HL-60/S4 (cell line): ENCODE results near the gene DRD2.

Experiments
- in situ Hi-C: fragments of 300-500 bp; cut with MboI; formaldehyde crosslinking; loops from 2 replicates; pipeline ENCODE4 v1.14.3; 2022; ENCODE audit warnings: low sequenced_read_pairs

DRD2 gene

GRCh38 chr11:113487622-113488021 is 12.4 kb upstream of the DRD2 start:
- in situ Hi-C loops: no loop called here

- in situ Hi-C loops: no loop called here
Measured at GRCh38 chr11:113484223-113484622, 9.0 kb upstream of the DRD2 start.

GRCh38 chr11:113481672-113482071 is 6.5 kb upstream of the DRD2 start:
- in situ Hi-C loops: no loop called here

GRCh38 chr11:113481226-113481625 is 6.0 kb upstream of the DRD2 start:
- in situ Hi-C loops: no loop called here

GRCh38 chr11:113477321-113477720 is 2.1 kb upstream of the DRD2 start:
- in situ Hi-C loops: no loop called here

GRCh38 chr11:113476553-113476952 is 1.4 kb upstream of the DRD2 start:
- in situ Hi-C loops: no loop called here

GRCh38 chr11:113474362-113475159 is 637 bp downstream of the DRD2 start:
- in situ Hi-C loops: no loop called here

- in situ Hi-C loops: no loop called here
Measured at GRCh38 chr11:113473983-113474361, 1.2 kb downstream of the DRD2 start.

GRCh38 chr11:113472471-113472870 is 2.7 kb downstream of the DRD2 start:
- in situ Hi-C loops: no loop called here

GRCh38 chr11:113470233-113470632 is 5.0 kb downstream of the DRD2 start:
- in situ Hi-C loops: no loop called here

- in situ Hi-C loops: no loop called here
Measured at GRCh38 chr11:113468726-113469345, 6.4 kb downstream of the DRD2 start.

- in situ Hi-C loops: no loop called here
Measured at GRCh38 chr11:113467545-113467944, 7.7 kb downstream of the DRD2 start.

GRCh38 chr11:113465786-113466185 is 9.4 kb downstream of the DRD2 start:
- in situ Hi-C loops: no loop called here

- in situ Hi-C loops: no loop called here
Measured at GRCh38 chr11:113464416-113464815, 10.8 kb downstream of the DRD2 start.

- in situ Hi-C loops: no loop called here
Measured at GRCh38 chr11:113462830-113463229, 12.4 kb downstream of the DRD2 start.

- in situ Hi-C loops: no loop called here
Measured at GRCh38 chr11:113461639-113462038, 13.6 kb downstream of the DRD2 start.

- in situ Hi-C loops: no loop called here
Measured at GRCh38 chr11:113460469-113460868, 14.7 kb downstream of the DRD2 start.

- in situ Hi-C loops: no loop called here
Measured at GRCh38 chr11:113458189-113458588, 17.0 kb downstream of the DRD2 start.

- in situ Hi-C loops: no loop called here
Measured at GRCh38 chr11:113457784-113458183, 17.4 kb downstream of the DRD2 start.

GRCh38 chr11:113454455-113454854 is 20.7 kb downstream of the DRD2 start:
- in situ Hi-C loops: no loop called here

- in situ Hi-C loops: no loop called here
Measured at GRCh38 chr11:113449743-113450142, 25.5 kb downstream of the DRD2 start.

GRCh38 chr11:113448316-113448677 is 26.9 kb downstream of the DRD2 start:
- in situ Hi-C loops: no loop called here
